DND-41 (cell line): ENCODE measurements around the gene PPP2R5B.

Experiments used
- ATAC-seq: fragments of 200-7000 bp; cut with Tn5 transposase; 3 replicates; pipeline ENCODE4 v1.9.1; 2021; ENCODE audit warnings: low read depth; ENCODE audit not compliant: insufficient read depth
- DNase-seq: peaks from one replicate; pipeline ENCODE4 v3.0.0-alpha.2; 2020
- H2AFZ ChIP-seq: 2 replicates; pipeline ENCODE4 v1.6.0; 2012; ENCODE audit warnings: low read depth, low read length
- H3K27ac ChIP-seq: 2 replicates; pipeline ENCODE4 v1.5.1; 2012; ENCODE audit warnings: low read length, inconsistent platforms
- H3K27me3 ChIP-seq: fragments of 200-600 bp; sonication (generic); 2 replicates; pipeline ENCODE4 v1.6.0; 2012; ENCODE audit warnings: low read length, mild to moderate bottlenecking, inconsistent platforms; ENCODE audit not compliant: insufficient read depth, poor library complexity
- H3K36me3 ChIP-seq: 2 replicates; pipeline ENCODE4 v1.5.1; 2012; ENCODE audit warnings: low read length, inconsistent platforms; ENCODE audit not compliant: insufficient read depth
- H3K4me1 ChIP-seq: 2 replicates; pipeline ENCODE4 v1.5.1; 2012; ENCODE audit warnings: mild to moderate bottlenecking, low read length; ENCODE audit not compliant: insufficient read depth
- H3K4me2 ChIP-seq: 2 replicates; pipeline ENCODE4 v1.6.0; 2012; ENCODE audit warnings: mild to moderate bottlenecking, moderate library complexity, low read length, inconsistent platforms; ENCODE audit not compliant: insufficient read depth
- H3K4me3 ChIP-seq, 2 experiments: fragments of 200-600 bp in 1 of 2; shearing (Covaris generic) in 1 of 2; 2 replicates each; pipeline ENCODE4 v1.5.1; 2012 to 2016; ENCODE audit warnings: inconsistent platforms in 2 of 2, low read length in 2 of 2, mild to moderate bottlenecking in 2 of 2, low read depth in 1 of 2, moderate library complexity in 1 of 2
- H3K79me2 ChIP-seq: 2 replicates; pipeline ENCODE4 v1.6.0; 2012; ENCODE audit warnings: low read length, inconsistent platforms; ENCODE audit not compliant: insufficient read depth
- H3K9ac ChIP-seq: 2 replicates; pipeline ENCODE4 v1.6.0; 2012; ENCODE audit warnings: low read depth, mild to moderate bottlenecking, inconsistent platforms, low read length, moderate library complexity
- H3K9me3 ChIP-seq: 2 replicates; pipeline ENCODE4 v1.5.1; 2012; ENCODE audit warnings: low read length, moderate library complexity, mild to moderate bottlenecking, inconsistent platforms; ENCODE audit not compliant: insufficient read depth, severe bottlenecking
- H4K20me1 ChIP-seq: 2 replicates; pipeline ENCODE4 v1.6.0; 2012; ENCODE audit warnings: low read length; ENCODE audit not compliant: insufficient read depth
- CTCF ChIP-seq: IDR thresholded peaks from 2 replicates; pipeline ENCODE4 v1.5.1; 2012; ENCODE audit warnings: borderline replicate concordance, low read length, moderate library complexity, mild to moderate bottlenecking; ENCODE audit not compliant: poor library complexity, severe bottlenecking; ENCODE audit errors: extremely low read depth
- EZH2 ChIP-seq: IDR thresholded peaks from 3 replicates; pipeline ENCODE4 v1.6.1; 2012; ENCODE audit warnings: borderline replicate concordance, low read depth, mild to moderate bottlenecking, moderate library complexity, low read length, inconsistent platforms; ENCODE audit not compliant: severe bottlenecking

Gene PPP2R5B

GRCh38 chr11:64897381-64898075, 27.0 kb upstream of the PPP2R5B start:
- H3K4me2 ChIP-seq: no peak overlapping the region
- ATAC-seq: no peak

GRCh38 chr11:64898076-64898445, 26.4 kb upstream of the PPP2R5B start:
- no peak for TF ChIP-seq EZH2
- TF ChIP-seq CTCF: no peak
- Histone ChIP-seq H3K27ac (no peak overlapping the region), H4K20me1 (no peaks in the 10 kb centered on the region), H3K9ac (no peak overlapping the region), H3K4me3 (no peak overlapping the region), H3K4me2 (no peak overlapping the region), H3K36me3 (peaks cover 62% of the 10 kb centered on the region), H3K9me3 (no peaks in the 10 kb centered on the region), H2AFZ (no peak overlapping the region), H3K27me3 (no peaks in the 10 kb centered on the region), H3K79me2 (no peaks in the 10 kb centered on the region), H3K4me1 (no peaks in the 10 kb centered on the region)
- no peak for ATAC-seq
- no peak for DNase-seq

More at GRCh38 chr11:64897381-64898075, 27.0 kb upstream of the PPP2R5B start:
- peaks cover 57% of the 10 kb centered on the region for H3K36me3 ChIP-seq
- TF ChIP-seq CTCF (no peak), EZH2 (no peak)
- no peak for DNase-seq
- no peaks in the 10 kb centered on the region for H3K79me2 ChIP-seq
- H3K4me3 ChIP-seq: no peak overlapping the region
- H3K27ac ChIP-seq: no peak overlapping the region
- H3K27me3 ChIP-seq: no peaks in the 10 kb centered on the region
- no peak overlapping the region for H2AFZ ChIP-seq
- no peaks in the 10 kb centered on the region for H3K9me3 ChIP-seq
- no peaks in the 10 kb centered on the region for H3K4me1 ChIP-seq
- no peaks in the 10 kb centered on the region for H4K20me1 ChIP-seq
- H3K9ac ChIP-seq: no peak overlapping the region

DNA sequence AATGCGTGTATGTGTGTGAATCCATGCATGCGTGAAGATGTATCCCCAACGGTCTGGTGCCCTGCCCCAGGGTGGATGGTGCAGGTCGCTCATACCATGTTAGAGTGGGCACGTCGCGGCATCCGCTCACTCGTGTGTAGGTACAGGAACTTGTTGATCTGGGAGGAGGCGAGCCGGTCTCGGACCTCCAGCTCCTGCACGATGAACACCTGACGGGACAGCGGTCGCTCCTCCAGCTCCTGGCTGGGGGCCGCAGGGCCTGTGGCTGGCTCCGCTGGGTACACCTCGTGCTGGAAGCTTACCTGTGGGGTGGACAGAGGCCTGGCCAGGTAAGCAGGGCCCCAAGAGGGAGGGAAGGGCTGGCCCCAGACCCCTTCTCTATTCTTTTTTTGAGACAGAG, 25.9 kb upstream of the PPP2R5B start:
- no peaks in the 10 kb centered on the region for H4K20me1 ChIP-seq
- H3K4me3 ChIP-seq: no peak overlapping the region
- H3K4me1 ChIP-seq: no peaks in the 10 kb centered on the region
- H3K36me3 ChIP-seq: peaks cover 65% of the 10 kb centered on the region
- TF ChIP-seq EZH2: no peak
- TF ChIP-seq CTCF: no peak
- H3K27ac ChIP-seq: no peak overlapping the region
- H3K4me2 ChIP-seq: no peak overlapping the region
- H3K9me3 ChIP-seq: no peaks in the 10 kb centered on the region
- ATAC-seq: no peak
- DNase-seq: no peak
- no peak overlapping the region for H3K9ac ChIP-seq
- no peaks in the 10 kb centered on the region for H3K27me3 ChIP-seq
- no peak overlapping the region for H2AFZ ChIP-seq
- no peaks in the 10 kb centered on the region for H3K79me2 ChIP-seq
